HepG2 (cell line): ENCODE results near the gene HOXA1. TPM values are rescaled to one million over a fixed set of nuclear protein-coding genes. Genes with fewer than 3 reads are reported as not detected.

Experiments used
- ATAC-seq: fragments of 200-7000 bp; cut with Tn5 transposase; 3 replicates; pipeline ENCODE4 v1.9.1; 2020; ENCODE audit warnings: mild to moderate bottlenecking, moderate library complexity
- BruUV-seq: library from RNA; stranded (reverse); fragments of 400-500 nt; replicated peaks from 2 replicates; lab custom pipeline; 2021; lab: Mats Ljungman, UMichigan
- CTCF ChIA-PET: fragments of 300-600 bp; formaldehyde crosslinking; extraction: SDS; loops from one replicate; lab custom pipeline; 2021; ENCODE audit warnings: low total read pairs, inconsistent platforms, low intra/inter-chr PET ratio; lab: Yijun Ruan, JAX
- POLR2A ChIA-PET: fragments of 350-600 bp; sonication (Branson Sonifier 250); formaldehyde crosslinking; loops from one replicate; lab custom pipeline; 2020; ENCODE audit warnings: antibody characterized with exemption, inconsistent platforms; lab: Yijun Ruan, JAX
- DNase-seq: peaks from one replicate; pipeline ENCODE4 v3.0.0-alpha.2; 2015; ENCODE audit warnings: low spot score
- FAIRE-seq: peaks from 3 replicates; lab custom pipeline; 2011; peaks lifted over from hg19 to GRCh38; lab: Jason Lieb, UNC
- H2AFZ ChIP-seq: one replicate; pipeline ENCODE4 v1.6.1; 2011; ENCODE audit warnings: low read length, inconsistent platforms
- H3K27ac ChIP-seq: fragments of 300-600 bp; 3 replicates; pipeline ENCODE4 v1.8.0; 2011; ENCODE audit warnings: mixed run types, mild to moderate bottlenecking, mixed read lengths, low read length, inconsistent platforms; ENCODE audit not compliant: insufficient read depth; ENCODE audit errors: extremely low read length
- H3K27me3 ChIP-seq, 2 experiments: fragments of 200-600 bp in 1 of 2; 2 replicates in 1 of 2; 3 replicates in 1 of 2; pipeline versions ENCODE4 v1.6.0 to v1.8.0; 2011; ENCODE audit warnings: low read length in 2 of 2, mild to moderate bottlenecking in 2 of 2, moderate library complexity in 2 of 2, inconsistent platforms in 1 of 2; ENCODE audit not compliant: insufficient read depth in 2 of 2, control insufficient read depth in 1 of 2
- H3K36me3 ChIP-seq, 2 experiments: fragments of 200-600 bp in 1 of 2; replicated peaks in 1 of 2; 2 replicates in 1 of 2; 3 replicates in 1 of 2; pipeline versions ENCODE4 v1.5.1 to v1.8.0; 2011; ENCODE audit warnings: low read length in 2 of 2, inconsistent platforms in 1 of 2; ENCODE audit not compliant: insufficient read depth in 2 of 2, control insufficient read depth in 1 of 2
- H3K4me1 ChIP-seq: 2 replicates; pipeline ENCODE4 v1.5.1; 2012; ENCODE audit warnings: low read length, inconsistent platforms; ENCODE audit not compliant: insufficient read depth
- H3K4me2 ChIP-seq: 2 replicates; pipeline ENCODE4 v1.6.0; 2011; ENCODE audit warnings: low read depth, low read length, inconsistent platforms
- H3K4me3 ChIP-seq, 3 experiments: fragments of 200-600 bp in 1 of 3; sonication (generic), shearing (Covaris generic) in 1 of 3; replicated peaks in 1 of 3; 2 replicates each; pipeline ENCODE4 v1.5.1; 2011 to 2016; ENCODE audit warnings: low read length in 3 of 3, inconsistent platforms in 2 of 3, low read depth in 2 of 3, mild to moderate bottlenecking in 2 of 3, control low read depth in 1 of 3, mixed read lengths in 1 of 3; ENCODE audit not compliant: insufficient read depth in 1 of 3
- H3K79me2 ChIP-seq: one replicate; pipeline ENCODE4 v1.6.1; 2011; ENCODE audit warnings: low read length, inconsistent platforms; ENCODE audit not compliant: insufficient read depth
- H3K9ac ChIP-seq: 2 replicates; pipeline ENCODE4 v1.6.0; 2011; ENCODE audit warnings: mild to moderate bottlenecking, low read depth, low read length, inconsistent platforms; ENCODE audit not compliant: insufficient read depth
- H3K9me3 ChIP-seq: 2 replicates; pipeline ENCODE4 v1.5.1; 2012; ENCODE audit warnings: mild to moderate bottlenecking, low read length
- H4K20me1 ChIP-seq: 2 replicates; pipeline ENCODE4 v1.6.0; 2011; ENCODE audit warnings: inconsistent platforms, mild to moderate bottlenecking, low read length, moderate library complexity; ENCODE audit not compliant: insufficient read depth
- FOXM1 ChIP-seq: sonication (generic); formaldehyde crosslinking; IDR thresholded peaks from 2 replicates; pipeline ENCODE4 v1.5.0; 2020; ENCODE audit warnings: missing genetic modification reagents
- HOMEZ ChIP-seq: IDR thresholded peaks from 2 replicates; pipeline ENCODE4 v1.6.1; 2016; ENCODE audit warnings: low read depth
- HOXD1 ChIP-seq: sonication (generic); formaldehyde crosslinking; IDR thresholded peaks from 2 replicates; pipeline ENCODE4 v1.5.0; 2020; ENCODE audit warnings: missing genetic modification reagents
- KDM6A ChIP-seq: IDR thresholded peaks from 2 replicates; pipeline ENCODE4 v1.6.1; 2016; ENCODE audit warnings: low read depth
- KLF13 ChIP-seq: sonication (generic); formaldehyde crosslinking; IDR thresholded peaks from 2 replicates; pipeline ENCODE4 v1.4.0; 2020; ENCODE audit warnings: mild to moderate bottlenecking, missing genetic modification reagents
- NFKB2 ChIP-seq: sonication (generic); formaldehyde crosslinking; IDR thresholded peaks from 2 replicates; pipeline ENCODE4 v1.4.0; 2020; ENCODE audit warnings: missing genetic modification reagents, borderline replicate concordance
- RBM39 ChIP-seq: fragments of 200-400 bp; formaldehyde crosslinking; IDR thresholded peaks from one replicate; pipeline ENCODE4 v1.6.1; 2018; ENCODE audit warnings: antibody characterized with exemption, mild to moderate bottlenecking, low read depth, low read length; ENCODE audit not compliant: poor library complexity, severe bottlenecking
- RXRA ChIP-seq: sonication (generic); formaldehyde crosslinking; IDR thresholded peaks from 2 replicates; pipeline ENCODE4 v1.5.1; 2020; ENCODE audit warnings: missing genetic modification reagents
- SMAD3 ChIP-seq: sonication (generic); formaldehyde crosslinking; IDR thresholded peaks from 2 replicates; pipeline ENCODE4 v1.4.0; 2020; ENCODE audit warnings: missing genetic modification reagents
- TCF12 ChIP-seq, 2 experiments: fragments of 450-650 bp in 1 of 2; sonication (generic) in 1 of 2; formaldehyde crosslinking in 1 of 2; IDR thresholded peaks; 2 replicates each; pipeline versions ENCODE4 v1.6.1 to v1.8.0; 2017 to 2022; ENCODE audit warnings: antibody characterized with exemption in 1 of 2, mild to moderate bottlenecking in 1 of 2, missing genetic modification reagents in 1 of 2, moderate library complexity in 1 of 2
- ZBTB10 ChIP-seq: sonication (generic); formaldehyde crosslinking; IDR thresholded peaks from 2 replicates; pipeline ENCODE4 v1.4.0; 2020; ENCODE audit warnings: missing genetic modification reagents, borderline replicate concordance
- ZNF18 ChIP-seq: sonication (generic); formaldehyde crosslinking; IDR thresholded peaks from 2 replicates; pipeline ENCODE4 v1.8.0; 2022; ENCODE audit warnings: mild to moderate bottlenecking, missing genetic modification reagents; ENCODE audit not compliant: insufficient replicate concordance
- ZNF557 ChIP-seq: sonication (generic); formaldehyde crosslinking; IDR thresholded peaks from 2 replicates; pipeline ENCODE4 v1.4.0; 2020; ENCODE audit warnings: missing genetic modification reagents
- ZNF572 ChIP-seq: sonication (generic); formaldehyde crosslinking; IDR thresholded peaks from 2 replicates; pipeline ENCODE4 v1.5.1; 2020; ENCODE audit warnings: mild to moderate bottlenecking, missing genetic modification reagents
- ZNF879 ChIP-seq: sonication (generic); formaldehyde crosslinking; IDR thresholded peaks from 2 replicates; pipeline ENCODE4 v1.8.1; 2023; ENCODE audit warnings: missing genetic modification reagents
- WGBS: methylation state at CpG from one replicate; pipeline ENCODE4 v1.1.6; 2017; ENCODE audit warnings: low lambda C conversion rate; 5-methylcytosine and 5-hydroxymethylcytosine counted together
- in situ Hi-C: cut with HindIII; loops from 2 replicates; pipeline ENCODE4 v1.10.0; 2017; ENCODE audit warnings: low pct_unique_long_range_greater_than_20kb; ENCODE audit not compliant: extremely low pct_ligation_motif_present
- intact Hi-C: fragments of 100-400 bp; cut with micrococcal nuclease; formaldehyde crosslinking; loops from one replicate; pipeline ENCODE4 v1.10.0; 2022; ENCODE audit not compliant: unreplicated experiment
- polyA plus RNA-seq, 8 experiments: library from polyadenylated mRNA; depleted of rRNA in 3 of 8; stranded (reverse) in 7 of 8; unstranded in 1 of 8; fragments of >200 nt; fragmentation: Illumina TruSeq in 4 of 8; extraction: Trizol in 4 of 8; gene quantifications; 2 replicates each; pipeline versions ENCODE4 v1.2.1 to v1.2.3, GENCODE V29; 2011 to 2016; ENCODE audit warnings: low read depth in 4 of 8, missing spikeins in 1 of 8, mixed read lengths in 1 of 8; ENCODE audit not compliant: insufficient read depth in 1 of 8
- total RNA-seq, 5 experiments: library from RNA; depleted of rRNA; stranded (reverse); fragments of >200 nt; fragmentation: Illumina TruSeq; extraction: Trizol; gene quantifications; 2 replicates each; pipeline ENCODE4 v1.2.3, GENCODE V29; 2016; ENCODE audit warnings: low read depth in 1 of 5

Gene HOXA1
- total and polyA plus RNA-seq, 2 of the 13 experiments (the other 11 are each of a cell fraction or from before 2014, with no cell fraction given) = 0.18 to 0.20 TPM

GRCh38 chr7:27095050-27095896 is 527 bp downstream of the HOXA1 start:
- Histone ChIP-seq H2AFZ (no peak overlapping the region), H3K4me3 (no peak overlapping the region), H3K4me2 (no peak overlapping the region; the same call in 1 of the 2 replicates), H3K79me2 (no peaks in the 10 kb centered on the region), H3K9me3 (no peaks in the 10 kb centered on the region), H4K20me1 (no peaks in the 10 kb centered on the region), H3K36me3 (no peaks in the 10 kb centered on the region), H3K9ac (no peak overlapping the region), H3K4me1 (peaks cover 28% of the 10 kb centered on the region), H3K27ac (no peak overlapping the region), H3K27me3 (peaks cover 0 to 14% of the 10 kb centered on the region in 2 experiments; a peak in 2 of 5 replicates)
- ChIA-PET POLR2A (interaction anchor here (1.0 to 1.9 kb wide), 3 partner anchors 24 to 33 kb away, joined by 3 to 16 read pairs (median 4); no protein-coding TSS in a partner anchor), CTCF (no interaction called here)
- no TSS peak for BruUV-seq
- TF ChIP-seq HOMEZ (CRISPR knock-in tag) (no peak), TCF12 (IDR thresholded peaks at IDR 0.05) (no peak), TCF12 (CRISPR knock-in tag; IDR thresholded peaks at IDR 0.05) (no peak), ZNF572 (CRISPR knock-in tag) (no peak), FOXM1 (CRISPR knock-in tag) (no peak), RBM39 (no peak), ZNF557 (no peak), RXRA (CRISPR knock-in tag) (no peak), ZNF879 (CRISPR knock-in tag) (no peak), SMAD3 (CRISPR knock-in tag) (no peak), NFKB2 (CRISPR knock-in tag) (no peak), HOXD1 (no peak), ZNF18 (no peak), ZBTB10 (CRISPR knock-in tag) (no peak), KLF13 (no peak), KDM6A (CRISPR knock-in tag) (no peak)
- ATAC-seq (no peak), FAIRE-seq (no peak), DNase-seq (no peak)
- in situ Hi-C loops (no loop called here), intact Hi-C loops (no loop called here)
- WGBS = 89% methylated on average over 30 of the region's 33 CpGs
